GM12873 (cell line): Measurements from ENCODE around the gene RNGTT.

Experiments
- CTCF ChIP-seq: IDR thresholded peaks from 2 replicates; pipeline ENCODE4 v1.5.1; 2012; ENCODE audit warnings: low read depth, mild to moderate bottlenecking, moderate library complexity, low read length, control low read depth; ENCODE audit not compliant: insufficient read depth; ENCODE audit errors: missing control alignments

Gene RNGTT

DNA sequence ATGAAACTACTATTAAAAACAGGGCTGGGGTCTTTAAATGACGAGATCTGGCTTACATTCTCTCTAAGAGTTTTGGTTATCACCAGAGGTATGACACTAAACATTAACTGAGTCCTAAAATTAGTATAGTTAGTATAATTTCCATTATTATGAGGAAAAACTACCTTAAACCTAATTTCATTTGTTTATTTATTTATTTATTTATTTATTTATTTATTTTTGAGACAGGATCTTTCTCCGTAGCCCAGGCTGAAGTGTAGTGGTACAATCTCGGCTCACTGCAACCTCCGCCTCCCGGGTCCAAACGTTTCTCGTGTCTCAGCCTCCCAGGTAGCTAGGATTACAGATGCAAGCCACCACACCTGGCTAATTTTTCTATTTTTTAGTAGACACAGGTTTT lies 85.5 kb downstream of the RNGTT start:
- no peak for TF ChIP-seq CTCF

DNA sequence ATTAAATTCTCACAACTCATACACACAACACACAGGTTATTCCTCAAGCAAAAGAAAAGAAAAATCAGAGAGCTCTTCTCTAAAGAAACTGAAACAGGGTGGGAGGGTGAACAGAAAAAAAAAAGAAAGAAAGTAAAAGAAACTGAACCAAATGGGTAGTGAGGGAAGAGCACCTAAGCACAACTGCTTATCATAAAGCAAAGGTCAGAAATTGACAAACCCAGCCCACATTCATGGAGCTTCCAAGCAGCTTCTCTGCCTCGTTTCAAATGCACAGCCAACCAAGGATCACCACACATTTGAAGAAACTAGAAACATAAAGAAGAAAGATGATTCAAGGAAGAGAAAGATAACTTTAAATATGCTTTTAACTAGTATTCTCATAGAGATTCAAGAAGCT lies 90.5 kb downstream of the RNGTT start:
- TF ChIP-seq CTCF, result no peak

GRCh38 chr6:88871498-88871897 lies 91.9 kb downstream of the RNGTT start:
- TF ChIP-seq CTCF, result no peak

- TF ChIP-seq CTCF, result peak; percentile 44
Measured at GRCh38 chr6:88870717-88871330, 92.6 kb downstream of the RNGTT start.

DNA sequence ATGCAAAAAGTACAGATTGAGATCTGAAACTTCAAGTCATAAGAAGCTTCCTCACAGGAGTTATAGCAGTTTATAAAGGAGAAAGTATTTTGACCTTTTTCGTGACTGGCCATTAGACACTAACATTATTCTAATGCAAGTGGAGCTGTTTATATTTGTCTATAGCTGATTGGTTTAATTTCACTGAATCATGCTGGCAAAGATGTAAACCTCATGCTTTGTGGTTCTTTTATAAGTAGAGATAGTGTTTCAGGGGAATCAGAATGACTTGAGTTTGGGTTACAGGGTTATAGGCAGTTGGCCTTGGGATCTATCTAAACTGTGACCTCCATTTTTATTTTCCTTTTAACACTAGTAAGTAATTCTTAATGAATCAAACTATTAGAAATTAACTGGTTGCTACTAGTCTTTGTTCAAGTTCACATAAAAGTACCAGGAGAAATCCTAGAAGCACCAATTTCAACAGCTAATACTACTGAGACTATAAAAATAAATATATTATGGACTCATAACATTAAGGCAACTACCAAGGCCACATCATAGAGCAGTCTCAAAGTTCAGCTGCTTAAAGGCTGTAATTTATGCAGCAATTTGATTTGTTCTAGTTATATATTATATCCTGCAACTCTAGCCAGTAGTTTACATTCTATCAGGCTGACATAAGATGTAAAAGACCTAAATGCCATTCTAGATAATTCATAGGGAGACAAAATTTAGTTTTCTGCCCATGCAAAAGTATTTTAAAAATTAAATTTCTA lies 94.0 kb downstream of the RNGTT start:
- no peak for TF ChIP-seq CTCF

GRCh38 chr6:88867841-88868731 lies 95.3 kb downstream of the RNGTT start:
- TF ChIP-seq CTCF, result no peak

DNA sequence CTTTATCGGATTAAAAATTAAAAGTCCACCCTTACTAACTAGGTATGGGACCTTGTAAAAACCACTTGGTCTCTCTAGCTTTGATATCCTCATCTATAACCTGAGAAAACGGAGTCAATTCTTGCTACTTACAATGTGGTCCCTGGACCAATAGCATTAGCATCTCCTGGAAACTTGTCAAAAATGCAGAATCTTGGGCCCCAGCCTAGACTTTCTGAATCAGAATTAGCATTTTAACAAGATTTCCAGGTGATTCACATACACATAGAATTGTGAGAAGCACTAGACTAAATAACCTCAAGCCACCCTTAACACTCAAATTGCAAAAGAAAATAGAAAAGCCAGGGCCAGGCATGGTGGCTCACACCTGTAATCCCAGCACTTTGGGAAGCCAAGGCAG lies 96.6 kb downstream of the RNGTT start:
- TF ChIP-seq CTCF, result no peak
